Gastrocnemius medialis (tissue), 4 donors: ENCODE measurements around the gene TGFBRAP1. TPM values are rescaled to one million over a fixed set of nuclear protein-coding genes. Genes with fewer than 3 reads are reported as not detected.

ENCODE experiments used
- ATAC-seq, 2 donors: fragments of 150-250 bp; one replicate each; pipeline ENCODE4 v1.9.1; 2016
- DNase-seq, 2 donors: peaks; one replicate each; pipeline ENCODE4 v3.0.0-alpha.2; 2019
- H3K27ac ChIP-seq, 4 donors: fragments of 200-600 bp; sonication (generic); 1 replicate in 1 of 4; 2 replicates in 3 of 4; pipeline ENCODE4 v1.5.1; 2016 to 2018; ENCODE audit warnings: mild to moderate bottlenecking in 2 of 4, moderate library complexity in 1 of 4
- H3K27me3 ChIP-seq, 3 donors: fragments of 200-600 bp; sonication (generic) in 2 of 3; 1 replicate in 1 of 3; 2 replicates in 2 of 3; pipeline versions ENCODE4 v1.5.1 to v1.6.0; 2016 to 2019; ENCODE audit warnings: mild to moderate bottlenecking in 1 of 3, moderate library complexity in 1 of 3
- H3K36me3 ChIP-seq, 2 donors: fragments of 200-600 bp; sonication (generic) in 1 of 2; one replicate each; pipeline ENCODE4 v1.5.1; 2017 to 2018
- H3K4me1 ChIP-seq, 2 donors: fragments of 200-600 bp; sonication (generic) in 1 of 2; one replicate each; pipeline ENCODE4 v1.5.1; 2016 to 2017; ENCODE audit warnings: mild to moderate bottlenecking in 2 of 2
- H3K4me3 ChIP-seq, 4 donors: fragments of 200-600 bp; sonication (generic) in 3 of 4; 1 replicate in 1 of 4; 2 replicates in 3 of 4; pipeline ENCODE4 v1.5.1; 2016 to 2019; ENCODE audit warnings: mild to moderate bottlenecking in 2 of 4
- H3K9me3 ChIP-seq, 3 donors: fragments of 200-600 bp; sonication (generic) in 2 of 3; 1 replicate in 1 of 3; 2 replicates in 2 of 3; pipeline ENCODE4 v1.5.1; 2016 to 2019
- POLR2A ChIP-seq, 2 donors: fragments of 450-650 bp; IDR thresholded peaks; one replicate each; pipeline ENCODE4 v1.6.1; 2017; ENCODE audit warnings: antibody characterized with exemption in 2 of 2, mild to moderate bottlenecking in 2 of 2, moderate library complexity in 2 of 2
- in situ Hi-C, 4 donors: fragments of 200-750 bp; cut with MboI; loops; one replicate each; pipeline versions ENCODE4 v1.15.0 to v1.8.0; 2017; ENCODE audit warnings: low sequenced_read_pairs in 4 of 4
- intact Hi-C: fragments of 100-400 bp; cut with DNase I; formaldehyde crosslinking; loops from one replicate; pipeline ENCODE4 v1.15.1; 2023; ENCODE audit warnings: low total_unique reads
- total RNA-seq, 4 donors: library from RNA; depleted of rRNA; stranded (reverse); fragments of >200 nt; gene quantifications; one replicate each; pipeline versions ENCODE4 v1.1.0 to v1.2.3, GENCODE V29; 2016
- TF ChIP-seq, protein P1 (sequence below), 5 experiments: fragments of 450-650 bp in 3 of 5; fragments of 200-600 bp in 2 of 5; sonication (generic) in 2 of 5; IDR thresholded peaks in 4 of 5; conservative IDR thresholded peaks in 1 of 5; 1 replicate in 4 of 5; 2 replicates in 1 of 5; pipeline ENCODE4 v1.5.1; 2016 to 2019; ENCODE audit warnings: antibody characterized with exemption in 5 of 5, mild to moderate bottlenecking in 3 of 5, moderate library complexity in 3 of 5

TGFBRAP1 gene
- total RNA-seq, 4 donors from 2014 or later, result 19.7 to 28.9 (median 20.3) TPM

DNA sequence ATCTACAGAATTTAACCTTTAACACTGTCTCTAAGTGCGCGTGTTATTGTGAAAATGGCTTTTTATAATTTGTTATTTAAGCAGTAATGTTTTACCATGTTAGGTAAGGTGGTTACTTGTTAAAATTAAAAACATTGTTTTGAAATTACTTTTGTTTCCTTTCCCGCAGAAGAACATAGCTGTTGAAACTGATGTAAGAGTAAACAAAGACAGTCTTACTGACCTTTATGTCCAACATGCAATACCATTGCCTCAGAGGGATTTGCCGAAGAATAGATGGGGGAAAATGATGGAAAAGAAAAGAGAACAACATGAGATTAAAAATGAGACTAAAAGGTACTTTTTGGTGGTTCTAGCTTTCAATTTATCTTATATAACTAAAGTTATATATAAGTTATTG is 9.9 kb upstream of the TGFBRAP1 start:
- Histone ChIP-seq H3K27me3 (no peaks in the 10 kb centered on the region), H3K27ac (peak overlapping the region in 1 of 4 donors; percentile 16), H3K4me1 (peaks cover 20 to 25% of the 10 kb centered on the region in 2 donors), H3K4me3 (no peak overlapping the region), H3K9me3 (no peaks in the 10 kb centered on the region), H3K36me3 (peaks cover 0 to 48% of the 10 kb centered on the region in 2 donors)
- DNase-seq (no peak), ATAC-seq (no peak)
- TF ChIP-seq, protein P1, sequence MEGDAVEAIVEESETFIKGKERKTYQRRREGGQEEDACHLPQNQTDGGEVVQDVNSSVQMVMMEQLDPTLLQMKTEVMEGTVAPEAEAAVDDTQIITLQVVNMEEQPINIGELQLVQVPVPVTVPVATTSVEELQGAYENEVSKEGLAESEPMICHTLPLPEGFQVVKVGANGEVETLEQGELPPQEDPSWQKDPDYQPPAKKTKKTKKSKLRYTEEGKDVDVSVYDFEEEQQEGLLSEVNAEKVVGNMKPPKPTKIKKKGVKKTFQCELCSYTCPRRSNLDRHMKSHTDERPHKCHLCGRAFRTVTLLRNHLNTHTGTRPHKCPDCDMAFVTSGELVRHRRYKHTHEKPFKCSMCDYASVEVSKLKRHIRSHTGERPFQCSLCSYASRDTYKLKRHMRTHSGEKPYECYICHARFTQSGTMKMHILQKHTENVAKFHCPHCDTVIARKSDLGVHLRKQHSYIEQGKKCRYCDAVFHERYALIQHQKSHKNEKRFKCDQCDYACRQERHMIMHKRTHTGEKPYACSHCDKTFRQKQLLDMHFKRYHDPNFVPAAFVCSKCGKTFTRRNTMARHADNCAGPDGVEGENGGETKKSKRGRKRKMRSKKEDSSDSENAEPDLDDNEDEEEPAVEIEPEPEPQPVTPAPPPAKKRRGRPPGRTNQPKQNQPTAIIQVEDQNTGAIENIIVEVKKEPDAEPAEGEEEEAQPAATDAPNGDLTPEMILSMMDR (IDR thresholded peaks at IDR 0.05 in 4 of 5, conservative IDR thresholded peaks at IDR 0.05 in 1 of 5), result no peak
- TF ChIP-seq POLR2A (IDR thresholded peaks at IDR 0.05), result no peak
- intact Hi-C loops, result loop anchor here (10.0 kb wide), 1 partner anchor 855 kb away; the partner anchor contains the start of gene UXS1
- in situ Hi-C loops, result no loop called here

- ATAC-seq, result peak; percentile 4 to 16
- H3K4me3 ChIP-seq, result peak overlapping the region; percentile 90 to 99 (median 94)
- in situ Hi-C loops, result no loop called here
- H3K4me1 ChIP-seq, result peaks cover 20 to 25% of the 10 kb centered on the region in 2 donors
- peak overlapping the region; percentile 92 to 98 (median 94) for H3K27ac ChIP-seq
- no peak for TF ChIP-seq POLR2A (IDR thresholded peaks at IDR 0.05)
- TF ChIP-seq, protein P1 (IDR thresholded peaks at IDR 0.05 in 4 of 5, conservative IDR thresholded peaks at IDR 0.05 in 1 of 5), result no peak
- H3K36me3 ChIP-seq, result peaks cover 0 to 34% of the 10 kb centered on the region in 2 donors
- intact Hi-C loops, result loop anchor here (10.0 kb wide), 1 partner anchor 857 kb away; the partner anchor contains the start of gene UXS1
- DNase-seq, result no peak
- no peaks in the 10 kb centered on the region for H3K9me3 ChIP-seq
- H3K27me3 ChIP-seq, result no peaks in the 10 kb centered on the region
Measured at GRCh38 chr2:105338020-105338385, 8.5 kb upstream of the TGFBRAP1 start.

DNA sequence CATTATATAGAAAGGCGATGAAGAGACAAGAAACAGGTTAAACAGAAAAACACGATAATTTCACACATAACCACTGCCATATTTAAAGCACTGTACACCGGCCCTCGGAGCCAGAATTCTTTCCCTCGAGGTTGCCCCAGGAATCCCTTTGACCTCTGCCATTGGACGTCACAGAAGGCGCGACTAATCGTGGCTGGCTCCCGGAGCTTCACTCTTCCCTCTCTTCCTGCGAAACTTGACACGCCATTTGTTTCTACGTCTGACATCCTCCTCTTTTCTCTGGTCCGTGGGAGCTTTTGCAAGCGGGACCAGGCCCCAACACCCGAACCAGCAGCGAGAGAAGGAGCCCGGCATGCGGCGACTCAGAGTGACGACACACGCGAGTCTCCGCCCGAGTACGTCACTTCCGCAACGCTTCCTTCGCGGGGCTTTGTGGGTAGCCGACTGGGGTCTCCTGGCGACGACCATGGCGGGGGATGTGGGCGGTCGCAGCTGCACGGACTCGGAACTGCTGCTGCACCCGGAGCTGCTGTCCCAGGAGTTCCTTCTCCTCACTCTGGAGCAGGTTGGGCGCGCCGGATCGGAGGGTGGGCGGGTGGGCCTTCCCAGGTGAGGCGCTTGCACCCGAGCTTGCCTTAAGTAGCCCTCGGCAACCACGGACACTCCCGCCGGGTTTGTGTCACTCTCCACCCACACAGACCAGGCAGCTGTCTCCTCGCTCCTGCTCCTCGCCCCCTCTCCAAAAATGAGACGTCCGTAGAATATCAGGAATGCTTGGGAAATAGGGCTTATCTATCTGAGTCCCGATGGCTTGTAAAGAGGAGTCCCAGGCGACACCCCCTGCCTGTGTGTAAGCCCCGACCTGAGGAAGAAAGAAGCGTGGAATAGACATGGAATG is 7.8 kb upstream of the TGFBRAP1 start, which contains the start of gene C2orf49:
Gene C2orf49 (plus strand): TSS at position 419 of the 898 bp plus-strand sequence. CDS start 48 bp downstream, at position 467.
- in situ Hi-C loops (no loop called here), intact Hi-C loops (loop anchor here (10.0 kb wide), 1 partner anchor 857 kb away; the partner anchor contains the start of gene UXS1)
- H3K9me3 ChIP-seq, result no peaks in the 10 kb centered on the region
- ATAC-seq, result peak; percentile 98
- no peak for TF ChIP-seq POLR2A (IDR thresholded peaks at IDR 0.05)
- TF ChIP-seq, protein P1 (IDR thresholded peaks at IDR 0.05 in 4 of 5, conservative IDR thresholded peaks at IDR 0.05 in 1 of 5), result peak in 2 of 5 experiments; percentile 25 to 48
- peak; percentile 74 to 81 for DNase-seq
- peak within 1 kb of the TSS; percentile 92 to 98 (median 94) for H3K27ac ChIP-seq
- H3K36me3 ChIP-seq, result peaks cover 0 to 27% of the 10 kb centered on the region in 2 donors
- no peaks in the 10 kb centered on the region for H3K27me3 ChIP-seq
- peak within 1 kb of the TSS; percentile 90 to 99 (median 94) for H3K4me3 ChIP-seq
- peaks cover 20 to 25% of the 10 kb centered on the region in 2 donors for H3K4me1 ChIP-seq

DNA sequence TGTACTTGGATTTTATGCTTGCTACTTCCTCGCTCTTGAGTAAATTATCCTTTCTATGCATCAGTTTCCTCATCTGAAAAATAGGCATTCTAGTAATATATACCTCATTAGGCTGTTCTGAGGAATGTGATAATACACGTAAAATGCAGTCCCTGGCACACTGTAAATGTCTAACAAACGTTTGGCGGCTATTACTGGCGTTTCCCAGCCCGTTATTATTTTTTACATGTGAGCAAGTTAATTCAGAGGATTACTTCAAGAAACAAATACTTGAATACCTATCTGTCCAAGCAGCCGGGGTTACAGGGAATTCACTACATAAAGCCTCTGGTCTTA is 7.2 kb upstream of the TGFBRAP1 start:
- in situ Hi-C loops (no loop called here), intact Hi-C loops (loop anchor here (10.0 kb wide), 1 partner anchor 858 kb away; the partner anchor contains the start of gene UXS1)

More for the DNA sequence above, 7.2 kb upstream of the TGFBRAP1 start:
- Histone ChIP-seq H3K27me3 (no peaks in the 10 kb centered on the region), H3K27ac (peak overlapping the region; percentile 92 to 98 (median 94)), H3K36me3 (peaks cover 0 to 21% of the 10 kb centered on the region in 2 donors), H3K9me3 (no peaks in the 10 kb centered on the region), H3K4me3 (peak overlapping the region; percentile 90 to 99 (median 94)), H3K4me1 (peaks cover 20 to 25% of the 10 kb centered on the region in 2 donors)
- TF ChIP-seq, protein P1 (IDR thresholded peaks at IDR 0.05 in 4 of 5, conservative IDR thresholded peaks at IDR 0.05 in 1 of 5), result no peak
- TF ChIP-seq POLR2A (IDR thresholded peaks at IDR 0.05), result no peak
- ATAC-seq, result no peak
- DNase-seq, result no peak
